ENCODE data around the gene ZFYVE27. TPM values are rescaled to one million over a fixed set of nuclear protein-coding genes. Genes with fewer than 3 reads are reported as not detected.
A peak's percentile ranks its signal among the peaks of the same experiment; 100 is the strongest.
"Not testable (repeated sequence)": the region's sequence is repeated elsewhere in the genome, so short reads cannot be mapped to it uniquely, and the experiment has no call there.

The ZFYVE27 gene, protein sequence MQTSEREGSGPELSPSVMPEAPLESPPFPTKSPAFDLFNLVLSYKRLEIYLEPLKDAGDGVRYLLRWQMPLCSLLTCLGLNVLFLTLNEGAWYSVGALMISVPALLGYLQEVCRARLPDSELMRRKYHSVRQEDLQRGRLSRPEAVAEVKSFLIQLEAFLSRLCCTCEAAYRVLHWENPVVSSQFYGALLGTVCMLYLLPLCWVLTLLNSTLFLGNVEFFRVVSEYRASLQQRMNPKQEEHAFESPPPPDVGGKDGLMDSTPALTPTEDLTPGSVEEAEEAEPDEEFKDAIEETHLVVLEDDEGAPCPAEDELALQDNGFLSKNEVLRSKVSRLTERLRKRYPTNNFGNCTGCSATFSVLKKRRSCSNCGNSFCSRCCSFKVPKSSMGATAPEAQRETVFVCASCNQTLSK
- 10 to 100 TPM; 26.9 to 37.6 (median 29.2) TPM for total RNA-seq

DNA sequence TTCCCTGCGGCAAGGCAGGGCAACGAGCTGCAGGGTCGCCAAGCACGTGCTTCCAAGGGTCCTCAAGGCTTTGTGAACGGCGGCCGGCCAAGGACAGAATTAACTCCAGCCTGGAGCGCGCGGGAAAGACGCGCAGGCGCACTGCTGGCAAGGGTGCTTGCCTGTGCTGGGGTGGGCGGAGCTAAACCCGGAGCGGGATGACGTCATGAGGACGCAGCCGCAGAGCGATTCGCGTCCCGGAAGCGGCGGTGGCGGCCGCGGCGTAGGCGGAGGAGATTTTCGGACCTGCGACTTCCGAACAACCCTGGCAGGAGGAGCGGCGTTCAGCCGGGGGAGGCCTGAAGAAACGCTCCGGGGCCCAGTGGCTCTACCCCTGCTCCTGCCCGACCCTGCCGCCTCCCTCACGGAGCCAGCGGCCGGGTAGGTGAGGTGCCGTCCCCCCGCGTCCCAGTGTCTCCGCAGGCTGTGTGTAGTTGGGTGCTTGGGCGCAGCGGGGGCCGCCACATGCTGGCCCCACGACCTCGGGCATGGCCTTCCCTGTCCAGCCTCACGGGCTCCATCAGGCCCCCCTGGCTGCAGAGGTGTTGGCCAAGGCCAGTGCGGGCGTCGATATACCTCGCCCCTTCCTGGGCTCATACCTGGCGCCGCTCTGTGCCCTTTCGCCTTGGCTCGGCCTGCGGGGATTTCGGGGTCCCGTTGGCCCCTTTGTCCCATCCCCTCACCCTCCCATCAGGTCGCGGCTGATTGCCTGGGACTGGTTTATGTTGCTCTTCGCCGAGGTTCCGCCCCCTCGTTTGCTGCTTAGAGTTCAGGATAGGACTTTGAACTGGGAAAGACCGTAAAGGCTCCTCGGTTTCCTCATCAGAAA lies at the start of gene ZFYVE27:
TSS of gene ZFYVE27 (plus strand) at position 227 of the 868 bp plus-strand sequence. CDS start 1,350 bp downstream, outside the sequence.
- intact Hi-C loops (cut with DNase I; ENCODE audit: low total_unique reads): no loop called here

DNA sequence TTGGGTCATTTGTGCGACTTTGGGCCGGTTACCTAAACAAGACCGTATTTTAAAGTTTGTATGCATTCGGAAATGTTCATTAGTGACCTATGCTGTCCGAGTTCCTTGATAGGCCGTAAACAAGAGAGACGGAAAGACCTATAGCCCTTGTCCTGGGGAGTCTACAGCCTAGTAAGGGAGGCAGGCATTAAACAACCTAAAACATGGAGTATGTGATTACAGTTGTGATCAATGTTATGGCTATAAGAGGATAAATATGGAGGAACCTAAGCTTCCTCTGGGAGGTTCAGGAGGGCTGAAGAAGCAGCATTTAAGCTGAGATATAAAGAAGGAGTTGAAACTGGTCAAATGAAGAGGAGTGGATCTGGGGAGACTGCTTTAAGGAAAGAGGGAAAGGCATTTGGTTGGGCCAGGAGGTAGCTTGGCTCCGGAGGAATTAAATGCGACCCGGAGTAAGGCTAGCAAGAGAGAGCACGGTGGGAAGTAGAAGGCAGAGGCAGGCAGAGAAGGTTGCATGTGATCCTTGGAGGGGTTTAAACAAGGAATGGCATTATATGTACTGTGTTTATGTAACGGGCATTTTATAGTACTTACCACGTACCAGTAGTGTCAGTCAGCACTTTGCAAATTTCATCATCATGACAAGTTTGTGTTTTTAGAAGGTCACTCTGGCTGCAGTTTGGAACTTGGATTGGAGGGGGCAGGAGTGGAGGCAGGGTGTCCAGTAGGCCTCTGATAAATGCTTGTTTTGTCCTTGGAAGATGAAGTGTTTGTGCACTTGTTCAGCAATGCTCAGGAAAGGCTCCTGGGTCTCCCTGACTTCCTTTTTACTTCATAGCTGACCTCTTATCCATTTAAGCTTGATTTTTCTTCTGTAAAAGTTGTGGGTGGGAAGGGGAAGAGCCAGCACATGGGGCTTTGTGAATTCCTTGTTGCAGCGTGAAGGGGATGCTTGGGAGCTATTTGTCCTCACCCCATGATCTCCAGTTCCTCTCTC lies 48.8 kb upstream of the ZFYVE27 start:
- no peak for DNase-seq (ENCODE audit: low spot score in 2 of 2)
- Histone ChIP-seq H3K36me3 (no peaks in the 10 kb centered on the region), H3K9me3 (peaks cover 0 to 1% of the 10 kb centered on the region in 2 donors), H3K27me3 (no peaks in the 10 kb centered on the region), H3K4me1 (peaks cover 10 to 20% of the 10 kb centered on the region in 2 donors), H3K27ac (peak overlapping the region; percentile 92 to 97), H3K4me3 (peak overlapping the region; percentile 66 to 89 (median 71))
- TF ChIP-seq, protein P1, sequence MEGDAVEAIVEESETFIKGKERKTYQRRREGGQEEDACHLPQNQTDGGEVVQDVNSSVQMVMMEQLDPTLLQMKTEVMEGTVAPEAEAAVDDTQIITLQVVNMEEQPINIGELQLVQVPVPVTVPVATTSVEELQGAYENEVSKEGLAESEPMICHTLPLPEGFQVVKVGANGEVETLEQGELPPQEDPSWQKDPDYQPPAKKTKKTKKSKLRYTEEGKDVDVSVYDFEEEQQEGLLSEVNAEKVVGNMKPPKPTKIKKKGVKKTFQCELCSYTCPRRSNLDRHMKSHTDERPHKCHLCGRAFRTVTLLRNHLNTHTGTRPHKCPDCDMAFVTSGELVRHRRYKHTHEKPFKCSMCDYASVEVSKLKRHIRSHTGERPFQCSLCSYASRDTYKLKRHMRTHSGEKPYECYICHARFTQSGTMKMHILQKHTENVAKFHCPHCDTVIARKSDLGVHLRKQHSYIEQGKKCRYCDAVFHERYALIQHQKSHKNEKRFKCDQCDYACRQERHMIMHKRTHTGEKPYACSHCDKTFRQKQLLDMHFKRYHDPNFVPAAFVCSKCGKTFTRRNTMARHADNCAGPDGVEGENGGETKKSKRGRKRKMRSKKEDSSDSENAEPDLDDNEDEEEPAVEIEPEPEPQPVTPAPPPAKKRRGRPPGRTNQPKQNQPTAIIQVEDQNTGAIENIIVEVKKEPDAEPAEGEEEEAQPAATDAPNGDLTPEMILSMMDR (IDR thresholded peaks at IDR 0.05): no peak
- TF ChIP-seq POLR2A (IDR thresholded peaks at IDR 0.05) (no peak), POLR2AphosphoS5 (IDR thresholded peaks at IDR 0.05) (peak in 1 of 3 donors; percentile 37)
- intact Hi-C loops (cut with DNase I; ENCODE audit: low total_unique reads): no loop called here

More for the DNA sequence above, at the start of gene ZFYVE27:
- H3K36me3 ChIP-seq: no peaks in the 10 kb centered on the region
- H3K27ac ChIP-seq: peak within 1 kb of the TSS; percentile 93 to 94
- peaks cover 0 to 3% of the 10 kb centered on the region in 2 donors for H3K4me1 ChIP-seq
- no peaks in the 10 kb centered on the region for H3K27me3 ChIP-seq
- DNase-seq (ENCODE audit: low spot score in 2 of 2): peak; percentile 93 to 97
- peak within 1 kb of the TSS; percentile 92 to 98 (median 98) for H3K4me3 ChIP-seq
- TF ChIP-seq POLR2A (IDR thresholded peaks at IDR 0.05): peak; percentile 97
- TF ChIP-seq, protein P1 (IDR thresholded peaks at IDR 0.05): no peak
- TF ChIP-seq POLR2AphosphoS5 (IDR thresholded peaks at IDR 0.05): peak; percentile 97 to 99 (median 98)
- no peaks in the 10 kb centered on the region for H3K9me3 ChIP-seq

DNA sequence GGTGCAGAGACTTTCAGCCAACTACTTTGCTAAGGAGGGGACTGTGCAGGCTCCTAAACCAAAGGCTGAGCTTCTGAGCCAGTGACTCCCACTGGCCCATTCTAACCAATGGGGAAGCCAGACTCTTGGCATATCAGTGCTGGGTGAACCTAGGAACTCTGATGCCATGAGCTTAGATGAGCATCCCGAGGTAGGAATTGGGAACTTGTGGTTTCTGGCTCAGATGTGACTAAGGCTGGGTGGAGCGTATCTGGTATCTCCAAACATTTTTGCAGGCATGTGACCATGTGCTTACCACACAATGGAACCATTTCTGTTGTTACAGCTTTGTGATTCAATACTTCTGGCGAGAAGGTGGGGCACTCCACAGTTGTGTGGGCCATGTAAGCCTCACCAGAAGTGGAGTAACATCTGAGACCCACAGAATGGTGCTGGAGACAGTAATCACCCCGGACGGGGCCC lies 47.3 kb upstream of the ZFYVE27 start:
- H3K27me3 ChIP-seq: no peaks in the 10 kb centered on the region
- no peak overlapping the region for H3K4me3 ChIP-seq
- TF ChIP-seq POLR2AphosphoS5 (IDR thresholded peaks at IDR 0.05): peak in 1 of 3 donors; percentile 59
- no peak for TF ChIP-seq POLR2A (IDR thresholded peaks at IDR 0.05)
- peaks cover 2 to 10% of the 10 kb centered on the region in 2 donors for H3K4me1 ChIP-seq
- intact Hi-C loops (cut with DNase I; ENCODE audit: low total_unique reads): no loop called here
- peak overlapping the region; percentile 54 to 97 for H3K27ac ChIP-seq
- peaks cover 0 to 7% of the 10 kb centered on the region in 2 donors for H3K9me3 ChIP-seq
- no peak for DNase-seq (ENCODE audit: low spot score in 2 of 2)
- H3K36me3 ChIP-seq: no peaks in the 10 kb centered on the region

DNA sequence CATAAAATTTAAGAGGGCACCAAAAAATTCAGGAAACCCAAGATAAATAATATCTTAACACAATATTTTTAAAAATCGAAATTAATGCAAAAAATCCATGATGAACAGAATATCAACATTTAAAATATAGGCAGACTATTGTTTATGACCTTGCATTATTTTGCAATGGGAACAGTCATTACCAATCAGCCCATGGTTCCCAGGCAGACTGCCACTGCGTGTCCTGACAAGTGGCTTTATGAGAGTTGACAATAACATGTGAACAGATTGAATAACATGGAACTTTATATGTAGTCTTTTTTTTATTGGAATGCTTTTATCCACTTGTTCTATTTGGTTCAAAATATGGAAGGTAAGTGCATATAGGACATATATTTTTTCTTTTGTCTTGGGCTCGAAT lies 46.8 kb upstream of the ZFYVE27 start:
- intact Hi-C loops (cut with DNase I; ENCODE audit: low total_unique reads): no loop called here
- Histone ChIP-seq H3K27ac (no peak overlapping the region), H3K4me3 (no peak overlapping the region), H3K27me3 (no peaks in the 10 kb centered on the region), H3K4me1 (peaks cover 2 to 4% of the 10 kb centered on the region in 2 donors), H3K36me3 (no peaks in the 10 kb centered on the region), H3K9me3 (peaks cover 0 to 7% of the 10 kb centered on the region in 2 donors)
- peak in 1 of 2 donors; percentile 59 for DNase-seq (ENCODE audit: low spot score in 2 of 2)
- TF ChIP-seq, protein P1 (IDR thresholded peaks at IDR 0.05): no peak
- TF ChIP-seq POLR2AphosphoS5 (IDR thresholded peaks at IDR 0.05) (no peak), POLR2A (IDR thresholded peaks at IDR 0.05) (no peak)

DNA sequence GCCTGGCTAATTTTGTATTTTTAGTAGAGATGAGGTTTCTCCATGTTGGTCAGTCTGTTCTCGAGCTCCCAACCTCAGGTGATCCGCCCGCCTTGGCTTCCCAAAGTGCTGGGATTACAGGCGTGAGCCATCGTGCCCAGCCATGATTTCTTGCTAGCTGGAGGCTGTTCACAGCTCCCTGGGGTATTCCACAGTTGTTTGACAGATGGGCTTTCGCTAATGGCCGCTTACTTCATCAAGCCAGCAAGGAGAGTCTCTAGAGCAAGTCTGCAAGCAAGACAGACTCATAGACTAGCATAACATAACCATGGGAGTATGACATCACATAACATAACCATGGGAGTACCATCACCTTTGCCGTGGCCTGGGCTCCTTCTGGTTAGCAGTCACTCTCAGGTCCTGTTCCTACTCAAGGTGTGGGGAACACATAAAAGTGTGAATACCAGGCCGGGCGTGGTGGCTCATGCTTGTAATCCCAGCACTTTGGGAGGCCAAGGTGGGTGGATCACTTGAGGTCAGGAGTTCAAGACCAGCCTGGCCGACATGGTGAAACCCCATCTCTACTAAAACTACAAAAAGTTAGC lies 38.8 kb upstream of the ZFYVE27 start:
- H3K9me3 ChIP-seq; H3K4me1 ChIP-seq; H3K4me3 ChIP-seq; DNase-seq (ENCODE audit: low spot score in 2 of 2); intact Hi-C loops (cut with DNase I; ENCODE audit: low total_unique reads); H3K27ac ChIP-seq; H3K27me3 ChIP-seq; H3K36me3 ChIP-seq: not testable (repeated sequence)
